H9 (cell line): ENCODE measurements around the gene PKNOX2. TPM values are rescaled to one million over a fixed set of nuclear protein-coding genes. Genes with fewer than 3 reads are reported as not detected.

ENCODE experiments used
- DNase-seq: peaks from one replicate; pipeline ENCODE4 v3.0.0-alpha.2; 2017
- H2AFZ ChIP-seq: one replicate; pipeline ENCODE4 v1.6.1; 2013; ENCODE audit warnings: mild to moderate bottlenecking, low read length, control low read depth, moderate library complexity
- H2AK5ac ChIP-seq: 2 replicates; pipeline ENCODE4 v1.6.1; 2013; ENCODE audit warnings: low read length, control low read depth, mixed read lengths; ENCODE audit not compliant: insufficient read length
- H2BK120ac ChIP-seq: one replicate; pipeline ENCODE4 v1.6.1; 2013; ENCODE audit warnings: low read depth, mild to moderate bottlenecking, low read length, control low read depth, inconsistent platforms; ENCODE audit not compliant: poor library complexity, severe bottlenecking
- H2BK12ac ChIP-seq: 2 replicates; pipeline ENCODE4 v1.6.1; 2013; ENCODE audit warnings: low read length, control low read depth, mixed read lengths, low read depth; ENCODE audit not compliant: insufficient read length
- H2BK15ac ChIP-seq: 2 replicates; pipeline ENCODE4 v1.6.1; 2013; ENCODE audit warnings: low read depth, low read length, control low read depth
- H2BK20ac ChIP-seq: one replicate; pipeline ENCODE4 v1.6.1; 2013; ENCODE audit warnings: low read depth, mild to moderate bottlenecking, low read length, control low read depth, inconsistent platforms; ENCODE audit not compliant: poor library complexity, severe bottlenecking
- H2BK5ac ChIP-seq: 2 replicates; pipeline ENCODE4 v1.6.1; 2013; ENCODE audit warnings: low read length, control low read depth, mixed read lengths; ENCODE audit not compliant: insufficient read length
- H3K14ac ChIP-seq: 2 replicates; pipeline ENCODE4 v1.6.1; 2013; ENCODE audit warnings: low read length, control low read depth; ENCODE audit not compliant: insufficient read depth
- H3K18ac ChIP-seq: 2 replicates; pipeline ENCODE4 v1.6.1; 2013; ENCODE audit warnings: low read depth, mild to moderate bottlenecking, mixed read lengths, low read length, control low read depth; ENCODE audit not compliant: insufficient read length
- H3K23ac ChIP-seq: 2 replicates; pipeline ENCODE4 v1.6.1; 2013; ENCODE audit warnings: low read length, control low read depth, mixed read lengths, low read depth; ENCODE audit not compliant: insufficient read length
- H3K23me2 ChIP-seq: 2 replicates; pipeline ENCODE4 v1.6.1; 2013; ENCODE audit warnings: low read depth, mild to moderate bottlenecking, mixed read lengths, low read length, control low read depth; ENCODE audit not compliant: insufficient read length, poor library complexity, severe bottlenecking
- H3K27ac ChIP-seq: 2 replicates; pipeline ENCODE4 v1.5.1; 2013; ENCODE audit warnings: low read length, control low read depth, mixed read lengths, low read depth; ENCODE audit not compliant: insufficient read length
- H3K27me3 ChIP-seq: 2 replicates; pipeline ENCODE4 v1.6.1; 2013; ENCODE audit warnings: low read length, control low read depth, inconsistent platforms; ENCODE audit not compliant: insufficient read depth
- H3K4ac ChIP-seq: 2 replicates; pipeline ENCODE4 v1.6.1; 2013; ENCODE audit warnings: low read depth, mild to moderate bottlenecking, control low read depth, inconsistent platforms, low read length, moderate library complexity
- H3K4me1 ChIP-seq: 2 replicates; pipeline ENCODE4 v1.6.1; 2013; ENCODE audit warnings: low read length, control low read depth, inconsistent platforms; ENCODE audit not compliant: insufficient read depth
- H3K4me2 ChIP-seq: 2 replicates; pipeline ENCODE4 v1.6.1; 2013; ENCODE audit warnings: low read length, control low read depth, mixed read lengths; ENCODE audit not compliant: insufficient read length, insufficient read depth
- H3K56ac ChIP-seq: 2 replicates; pipeline ENCODE4 v1.6.1; 2013; ENCODE audit warnings: low read depth, mild to moderate bottlenecking, mixed read lengths, low read length, control low read depth; ENCODE audit not compliant: insufficient read length
- H3K79me1 ChIP-seq: 2 replicates; pipeline ENCODE4 v1.6.1; 2013; ENCODE audit warnings: low read depth, mild to moderate bottlenecking, moderate library complexity, low read length, control low read depth, inconsistent platforms; ENCODE audit not compliant: insufficient read depth, poor library complexity, severe bottlenecking
- H3K79me2 ChIP-seq: 2 replicates; pipeline ENCODE4 v1.6.1; 2013; ENCODE audit warnings: low read length, control low read depth, inconsistent platforms; ENCODE audit not compliant: insufficient read depth
- H3K9ac ChIP-seq: 2 replicates; pipeline ENCODE4 v1.6.1; 2013; ENCODE audit warnings: low read length, control low read depth, mixed read lengths; ENCODE audit not compliant: insufficient read length; ENCODE audit errors: extremely low read depth
- H3K9me3 ChIP-seq: one replicate; pipeline ENCODE4 v1.6.1; 2013; ENCODE audit warnings: low read depth, low read length, inconsistent platforms; ENCODE audit not compliant: control insufficient read depth
- H3T11ph ChIP-seq: one replicate; pipeline ENCODE4 v1.6.1; 2013; ENCODE audit warnings: mild to moderate bottlenecking, low read length, control low read depth, inconsistent platforms
- H4K20me1 ChIP-seq: one replicate; pipeline ENCODE4 v1.6.1; 2013; ENCODE audit not compliant: control insufficient read depth, insufficient read length, insufficient read depth
- H4K5ac ChIP-seq: 2 replicates; pipeline ENCODE4 v1.6.1; 2013; ENCODE audit warnings: low read depth, mild to moderate bottlenecking, mixed read lengths, low read length, control low read depth; ENCODE audit not compliant: insufficient read length
- H4K8ac ChIP-seq: replicated peaks from 2 replicates; pipeline ENCODE4 v1.6.1; 2013; ENCODE audit warnings: low read length, control low read depth, mixed read lengths, low read depth; ENCODE audit not compliant: insufficient read length
- H4K91ac ChIP-seq: 2 replicates; pipeline ENCODE4 v1.6.1; 2013; ENCODE audit warnings: low read depth, mild to moderate bottlenecking, moderate library complexity, mixed read lengths, low read length, control low read depth; ENCODE audit not compliant: insufficient read length
- H3K27ac Mint-ChIP-seq, 3 experiments: 2 replicates in 2 of 3; 3 replicates in 1 of 3; pipeline ENCODE4 v1.8.0; 2020 to 2021; ENCODE audit warnings: mixed read lengths in 3 of 3, mild to moderate bottlenecking in 1 of 3, moderate library complexity in 1 of 3
- H3K27me3 Mint-ChIP-seq: 2 replicates; pipeline ENCODE4 v1.8.0; 2021; ENCODE audit warnings: low read depth, mild to moderate bottlenecking, moderate library complexity, mixed read lengths
- H3K36me3 Mint-ChIP-seq, 3 experiments: 2 replicates in 2 of 3; 3 replicates in 1 of 3; pipeline ENCODE4 v1.8.0; 2020 to 2021; ENCODE audit warnings: low read depth in 3 of 3, mixed read lengths in 3 of 3; ENCODE audit not compliant: insufficient read depth in 1 of 3
- H3K4me1 Mint-ChIP-seq, 2 experiments: 2 replicates each; pipeline ENCODE4 v1.8.0; 2020; ENCODE audit warnings: mixed read lengths in 2 of 2
- H3K4me3 Mint-ChIP-seq, 2 experiments: 2 replicates in 1 of 2; 3 replicates in 1 of 2; pipeline ENCODE4 v1.8.0; 2020 to 2021; ENCODE audit warnings: mild to moderate bottlenecking in 2 of 2, mixed read lengths in 2 of 2, moderate library complexity in 1 of 2
- H3K9me3 Mint-ChIP-seq, 2 experiments: 2 replicates in 1 of 2; 3 replicates in 1 of 2; pipeline ENCODE4 v1.8.0; 2020; ENCODE audit warnings: mild to moderate bottlenecking in 2 of 2, mixed read lengths in 2 of 2, moderate library complexity in 1 of 2
- CTCF ChIP-seq: fragments of 200-600 bp; sonication (generic); conservative IDR thresholded peaks from 3 replicates; pipeline ENCODE4 v1.8.0; 2021; ENCODE audit warnings: antibody characterized with exemption, mild to moderate bottlenecking
- WGBS: extraction: QIAGEN DNeasy Blood & Tissue Kit; methylation state at CpG from one replicate; pipeline ENCODE4 v1.1.7; 2013; ENCODE audit warnings: missing lambda C conversion rate, low lambda C conversion rate, mixed read lengths; ENCODE audit not compliant: insufficient read length; ENCODE audit errors: extremely low coverage; 5-methylcytosine and 5-hydroxymethylcytosine counted together
- total RNA-seq: library from RNA; stranded (reverse); gene quantifications from 2 replicates; pipeline ENCODE4 v1.2.1, GENCODE V29; 2021

Gene PKNOX2
- total RNA-seq, 1 experiment from 2014 or later = 1.3 TPM

- H4K8ac ChIP-seq = no peak overlapping the region
- no peak overlapping the region for H3K4me3 Mint-ChIP-seq
- no peaks in the 10 kb centered on the region for H3K9me3 ChIP-seq
- no peaks in the 10 kb centered on the region for H3K9me3 Mint-ChIP-seq
- no peaks in the 10 kb centered on the region for H3K79me2 ChIP-seq
- no peak overlapping the region for H2BK20ac ChIP-seq
- no peak overlapping the region; a peak in 1 of 7 replicates for H3K27ac Mint-ChIP-seq
- no peak overlapping the region for H2AK5ac ChIP-seq
- no peak overlapping the region for H3K14ac ChIP-seq
- H3T11ph ChIP-seq = no peak overlapping the region
- H3K4me2 ChIP-seq = no peak overlapping the region
- H4K91ac ChIP-seq = no peak overlapping the region
- H3K36me3 Mint-ChIP-seq = no peaks in the 10 kb centered on the region
- H3K27me3 ChIP-seq = no peaks in the 10 kb centered on the region
- no peak overlapping the region for H2BK12ac ChIP-seq
- H3K4ac ChIP-seq = no peak overlapping the region
- no peak overlapping the region for H3K56ac ChIP-seq
- peaks cover 23 to 36% of the 10 kb centered on the region in 2 experiments for H3K4me1 Mint-ChIP-seq
- H3K18ac ChIP-seq = no peak overlapping the region
- WGBS = no CpG with 5 or more reads among the region's 8 CpGs
- no peak overlapping the region for H4K5ac ChIP-seq
- H3K27ac ChIP-seq = no peak overlapping the region
- H3K4me1 ChIP-seq = no peaks in the 10 kb centered on the region
- H3K79me1 ChIP-seq = no peaks in the 10 kb centered on the region
- H4K20me1 ChIP-seq = no peaks in the 10 kb centered on the region
- H2BK5ac ChIP-seq = no peak overlapping the region
- no peak overlapping the region for H2BK15ac ChIP-seq
- H3K9ac ChIP-seq = no peak overlapping the region
- TF ChIP-seq CTCF = no peak
- no peak overlapping the region for H2AFZ ChIP-seq
- no peak for DNase-seq
- no peak overlapping the region for H3K23ac ChIP-seq
- H2BK120ac ChIP-seq = no peak overlapping the region
- H3K23me2 ChIP-seq = no peaks in the 10 kb centered on the region
- peaks cover 5% of the 10 kb centered on the region for H3K27me3 Mint-ChIP-seq
Observed at GRCh38 chr11:125382822-125383221, 218.3 kb downstream of the PKNOX2 start.
